Measurements from ENCODE around the gene DIAPH1.
A peak's percentile ranks its signal among the peaks of the same experiment; 100 is the strongest.

DIAPH1 gene

DNA sequence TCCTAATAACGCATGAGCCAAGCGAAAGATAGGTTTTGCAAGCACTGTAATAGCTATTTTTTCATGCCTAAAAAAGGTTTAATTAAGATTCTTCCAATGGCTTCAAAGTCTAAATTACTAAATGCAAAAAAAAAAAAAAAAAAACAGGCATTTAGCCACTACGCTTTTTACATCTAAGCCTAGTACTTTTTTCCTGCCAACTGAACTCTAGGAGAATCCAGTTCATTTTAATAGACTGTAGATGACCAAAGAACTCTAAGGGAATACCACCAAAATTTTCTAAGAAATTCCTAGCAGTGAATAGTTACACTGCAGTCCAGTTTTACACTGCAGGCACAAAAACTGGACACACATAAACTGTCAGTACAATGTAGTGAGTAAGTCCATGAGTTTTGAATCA is 9.8 kb downstream of the DIAPH1 start:
- no peak for DNase-seq

DNA sequence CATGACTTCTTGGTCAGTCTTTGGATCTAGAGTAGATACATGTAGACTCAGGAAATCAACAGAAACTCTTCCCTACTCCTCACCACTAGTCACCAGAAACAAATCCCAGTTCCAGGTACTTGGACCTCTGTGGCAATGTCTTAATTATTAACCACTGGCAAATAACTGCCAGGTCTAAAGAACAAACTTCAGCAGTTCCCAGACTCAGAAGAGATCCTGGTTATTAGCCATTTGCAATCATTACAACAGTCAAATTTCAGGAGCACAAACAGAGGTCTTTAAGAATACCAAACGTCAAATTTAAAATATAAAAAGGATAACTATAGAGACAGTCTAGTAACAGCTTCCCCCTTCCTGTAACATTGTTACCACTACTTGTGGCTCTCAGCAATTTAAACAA is 10.2 kb downstream of the DIAPH1 start:
- no peak for DNase-seq

DNA sequence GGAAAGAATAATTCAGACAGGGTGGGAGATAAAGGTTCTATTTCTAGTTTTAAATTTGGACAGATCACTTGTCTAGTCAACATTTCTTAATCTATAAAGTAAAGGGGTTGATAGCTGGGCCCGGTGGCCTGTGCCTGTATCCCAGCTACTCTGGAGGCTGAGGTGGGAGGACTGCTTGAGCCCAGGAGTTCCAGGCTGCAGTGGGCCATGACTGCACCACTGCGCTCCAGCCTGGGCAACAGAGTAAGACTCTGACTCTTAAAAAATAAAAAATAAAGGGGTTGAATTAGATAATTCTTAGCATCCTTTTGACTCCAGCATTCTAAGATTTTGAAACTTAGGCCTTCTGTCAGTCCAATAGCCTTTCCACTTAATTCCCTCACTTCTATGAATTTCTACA is 10.8 kb downstream of the DIAPH1 start:
- no peak for DNase-seq

DNA sequence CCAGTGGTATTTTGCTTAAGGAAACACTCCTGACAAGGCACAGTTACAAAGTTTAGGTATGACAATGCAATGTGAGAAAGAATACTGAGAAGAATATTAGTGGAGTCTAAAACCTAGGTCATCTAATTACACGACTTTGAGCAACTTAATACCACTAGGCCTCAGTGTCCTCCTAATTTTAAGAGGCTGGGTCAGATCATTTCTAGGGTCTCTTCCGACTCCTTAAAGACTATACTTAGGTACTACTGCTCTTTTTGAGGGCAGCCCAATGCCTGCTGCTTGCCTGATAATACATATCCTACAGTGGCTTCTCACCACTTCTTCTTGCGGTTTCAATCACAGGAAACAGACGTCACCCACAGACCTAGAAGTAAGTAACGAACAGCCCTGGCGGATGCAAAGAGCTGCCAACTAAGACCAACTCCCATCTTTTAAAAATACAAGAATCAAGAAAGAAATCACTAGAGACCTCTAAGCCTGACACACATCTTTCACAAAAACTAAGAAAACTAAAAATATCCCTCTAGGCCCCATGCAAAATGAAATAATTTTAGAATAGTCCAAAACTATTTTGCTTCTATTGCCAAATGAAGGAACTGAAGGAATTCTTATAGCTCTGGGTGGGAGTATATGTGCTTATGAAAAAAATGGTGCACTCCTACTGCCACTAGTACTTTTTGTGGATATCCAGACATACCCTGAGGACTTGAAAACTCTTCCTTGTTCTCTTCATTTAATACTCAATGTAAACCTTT is 13.1 kb downstream of the DIAPH1 start:
- no peak for DNase-seq

DNA sequence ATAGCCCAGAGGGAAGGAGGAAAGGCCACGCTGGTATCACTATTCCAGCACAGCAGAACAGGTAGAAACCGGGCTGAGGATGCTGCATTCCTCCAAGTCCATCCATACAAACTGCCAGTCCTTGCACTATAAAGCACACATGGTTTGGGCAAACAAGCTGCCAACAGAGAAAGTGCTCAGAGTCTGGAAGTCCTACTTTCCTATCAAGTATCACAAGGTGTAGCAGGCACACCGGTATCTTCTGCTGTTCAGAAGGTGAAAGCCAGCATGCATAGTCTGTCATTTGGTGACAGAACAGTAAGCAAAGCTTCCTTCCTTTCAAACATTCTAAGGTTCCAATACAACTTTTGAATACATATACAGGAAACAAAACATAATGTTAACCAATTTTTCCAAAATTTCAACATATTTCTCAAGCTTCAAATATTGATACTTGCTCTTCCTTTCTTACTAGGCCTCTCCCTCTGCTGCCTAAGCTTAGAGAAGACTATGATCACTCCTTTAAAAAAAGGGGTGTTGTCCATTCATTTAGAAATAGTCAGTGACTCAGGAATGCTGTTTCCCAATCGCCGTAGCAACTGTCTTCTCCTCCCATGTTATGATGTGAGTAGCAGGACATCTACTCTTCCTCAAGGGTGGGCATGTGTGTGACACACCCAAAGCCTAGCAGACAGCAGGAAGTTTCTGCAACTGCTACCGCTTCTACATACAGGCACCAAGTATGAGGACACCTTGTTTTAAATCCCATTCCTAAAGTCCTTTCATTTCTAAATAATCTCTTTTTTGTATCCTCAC is 14.7 kb downstream of the DIAPH1 start:
- DNase-seq, result no peak

DNA sequence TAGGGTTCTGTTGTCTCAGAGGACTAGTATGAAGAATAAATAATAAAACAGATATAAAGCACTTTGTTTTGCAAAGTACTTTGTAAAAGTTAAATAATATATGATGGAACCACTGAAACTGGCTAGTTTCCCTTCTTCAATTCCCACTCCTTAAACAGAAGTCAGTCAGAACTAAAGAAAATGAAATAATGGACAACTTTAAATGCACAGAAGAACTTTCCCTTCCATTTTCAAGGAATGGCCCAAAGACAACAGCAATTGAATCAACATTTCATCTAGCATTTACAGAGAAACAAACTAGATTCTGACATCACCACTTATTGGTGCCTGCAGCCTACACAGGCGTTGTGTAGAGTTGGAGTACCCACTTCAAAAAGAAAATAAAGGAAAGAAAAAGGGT is 16.2 kb downstream of the DIAPH1 start:
- DNase-seq, result no peak

DNA sequence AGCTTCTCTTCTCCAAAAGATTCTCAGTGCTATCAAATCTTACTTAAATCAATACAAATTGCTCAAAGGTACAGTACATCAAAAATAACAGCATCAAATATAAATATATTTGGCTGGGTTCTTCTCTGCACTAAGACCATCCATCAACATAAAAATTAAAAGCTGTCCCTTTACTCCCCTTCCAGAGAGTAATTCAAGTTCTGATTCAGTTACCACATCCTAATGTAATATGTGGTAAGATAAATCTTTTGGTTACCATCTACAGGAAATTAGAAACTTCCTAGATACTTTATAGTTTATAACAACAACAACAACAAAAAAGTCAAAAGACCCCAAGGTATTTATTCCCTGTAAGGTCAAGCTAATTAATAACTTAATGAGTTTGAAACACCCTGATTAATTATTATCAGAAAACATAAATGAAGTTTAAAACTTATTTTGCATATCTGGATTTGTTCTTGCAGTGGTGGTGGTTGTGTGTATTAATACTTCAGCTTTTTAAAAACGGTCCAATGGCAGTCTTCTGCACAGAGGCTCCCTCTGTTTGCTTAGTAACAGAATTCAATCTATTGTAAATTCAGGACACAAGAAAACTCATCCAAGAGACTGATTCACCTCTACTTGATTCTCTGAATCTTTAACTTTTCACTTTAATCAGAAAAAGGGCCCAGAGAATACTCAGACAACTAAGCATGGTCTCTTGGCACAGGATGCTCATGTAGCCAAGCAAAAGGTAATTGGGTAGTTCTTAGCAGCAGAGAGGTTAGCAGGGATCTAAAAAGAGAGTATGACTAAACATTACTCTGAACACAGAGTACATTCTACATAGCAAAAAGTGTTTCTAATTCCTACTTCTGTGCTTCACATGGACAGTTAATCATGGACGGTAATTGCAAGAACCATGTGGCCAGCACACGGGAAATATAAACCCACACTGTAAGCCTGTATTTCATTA is 20.1 kb downstream of the DIAPH1 start:
- no peak for DNase-seq

DNA sequence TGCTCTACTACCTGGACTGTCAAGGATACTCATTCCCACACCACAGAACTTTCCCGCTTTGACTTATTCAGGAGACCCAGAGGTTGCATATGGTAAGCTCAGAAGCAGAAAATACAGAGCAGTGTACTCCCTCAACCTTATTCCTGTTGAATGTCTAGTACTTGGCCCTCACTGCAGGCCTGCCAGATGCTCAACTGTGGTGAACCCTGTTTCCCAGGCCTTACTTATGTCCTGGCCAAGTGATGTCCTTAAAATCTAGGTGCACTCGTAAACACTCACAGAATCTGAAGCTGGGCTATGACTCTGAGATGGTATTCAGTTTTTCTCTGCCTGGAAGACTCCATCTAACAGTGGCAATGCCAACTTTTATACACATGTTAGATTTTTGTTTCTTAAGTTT is 21.0 kb downstream of the DIAPH1 start:
- no peak for DNase-seq

DNA sequence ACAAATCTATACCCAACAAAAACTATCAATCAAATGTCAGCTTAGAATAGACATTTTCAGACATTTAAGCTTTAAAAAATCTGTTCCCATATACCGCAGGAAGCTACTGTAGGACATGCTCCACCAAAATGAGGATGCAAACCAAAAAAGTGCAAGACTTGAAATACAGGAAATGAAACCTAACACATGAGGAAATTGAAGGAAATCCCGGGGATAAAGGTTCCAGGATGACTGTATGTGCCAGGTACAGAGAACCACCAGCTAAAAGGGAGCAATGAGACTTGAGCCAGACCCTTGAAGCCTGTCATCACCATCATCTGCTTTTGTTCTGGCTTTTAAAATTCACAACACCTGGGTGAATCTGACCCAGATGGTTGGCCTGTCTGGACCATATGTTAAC is 21.4 kb downstream of the DIAPH1 start:
- no peak for DNase-seq

DNA sequence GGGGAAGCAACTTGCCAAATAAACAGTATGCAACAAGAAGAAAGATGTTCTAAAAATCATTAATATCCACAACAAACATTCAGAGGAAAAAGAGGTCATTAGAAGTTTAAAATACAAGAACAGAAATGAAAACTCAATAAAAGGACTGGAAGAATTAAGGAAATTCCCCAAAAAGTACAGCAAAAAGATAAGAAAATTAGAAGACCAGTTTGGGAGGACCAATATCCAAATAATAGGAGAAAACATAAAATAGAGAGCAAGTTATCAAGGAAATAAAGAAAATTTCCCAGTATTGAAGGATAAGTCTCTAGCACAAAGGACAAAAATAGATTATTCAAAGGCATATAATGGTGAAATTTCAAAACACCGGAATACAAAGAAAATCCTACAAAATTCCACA is 21.9 kb downstream of the DIAPH1 start:
- DNase-seq, result no peak

DNA sequence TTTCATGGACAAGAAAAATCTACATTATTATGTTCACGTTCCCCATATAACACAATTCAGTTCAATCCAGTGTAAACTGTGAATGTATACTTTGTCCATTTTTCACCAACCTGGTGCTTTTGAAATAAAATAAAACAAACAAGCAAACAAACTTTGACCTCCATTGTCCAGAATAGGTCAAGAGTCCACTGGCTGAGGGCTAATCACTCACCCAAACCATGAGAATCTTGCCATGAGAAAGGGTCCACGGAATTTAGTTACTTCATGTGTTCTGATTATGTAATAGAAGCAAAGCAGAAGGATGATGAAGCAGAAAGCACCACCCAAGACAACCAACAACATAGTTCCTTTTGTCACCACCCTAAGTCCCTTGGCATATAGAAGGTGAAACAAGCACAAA is 28.7 kb downstream of the DIAPH1 start:
- no peak for DNase-seq

DNA sequence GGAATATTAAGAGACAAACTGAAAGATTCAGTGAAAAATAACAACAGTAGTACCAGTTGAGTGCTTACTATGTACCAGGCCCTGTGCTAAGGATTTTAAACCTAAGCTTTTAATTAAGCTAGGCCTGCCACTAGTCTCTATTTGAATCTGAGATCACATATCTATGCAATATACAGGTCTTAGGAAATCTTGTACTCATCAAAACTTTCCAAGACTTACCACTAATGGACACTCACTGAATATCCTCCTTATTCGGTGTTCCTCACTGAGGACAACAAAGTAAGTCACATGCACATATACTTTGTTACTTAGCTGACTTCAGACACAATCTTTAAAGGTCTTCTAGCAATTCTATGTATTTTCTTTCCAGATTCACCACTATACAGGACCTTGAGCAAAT is 32.6 kb downstream of the DIAPH1 start:
- DNase-seq, result no peak

DNA sequence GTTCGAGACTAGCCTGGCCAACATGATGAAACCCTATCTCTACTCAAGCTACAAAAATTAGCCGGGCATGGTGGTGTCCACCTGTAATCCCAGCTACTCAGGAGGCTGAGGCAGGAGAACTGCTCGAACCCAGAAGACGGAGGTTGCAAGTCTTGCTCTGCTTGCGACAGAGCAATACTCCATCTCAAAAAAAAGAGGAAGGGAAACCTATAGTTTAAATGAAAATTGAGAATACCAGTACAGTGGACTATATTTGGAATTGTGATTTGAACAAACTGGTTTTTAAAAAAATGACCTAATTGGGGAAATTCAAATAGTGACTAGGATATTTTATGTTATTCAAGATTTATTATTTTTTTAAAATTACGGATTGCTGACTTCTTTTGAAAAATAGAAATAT is 33.2 kb downstream of the DIAPH1 start:
- no peak for DNase-seq

DNA sequence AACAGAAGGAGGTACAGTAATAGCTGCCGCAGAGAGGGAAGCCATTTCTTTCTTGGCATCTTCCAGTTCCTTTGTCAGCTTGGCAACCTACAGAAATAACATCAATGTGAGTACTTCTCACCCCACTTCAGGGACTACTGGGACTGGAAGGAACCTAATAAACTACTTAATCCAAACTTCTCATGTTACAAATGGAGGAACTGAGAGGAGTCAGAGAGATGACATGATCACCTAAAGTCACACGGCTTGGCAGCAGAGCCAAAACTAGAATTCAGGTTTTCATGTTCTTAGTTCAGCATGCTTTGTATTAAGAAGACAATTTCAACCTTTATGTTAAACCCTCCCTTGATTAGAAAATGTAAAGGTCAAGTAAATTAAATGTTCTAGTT is 44.7 kb downstream of the DIAPH1 start:
- peak; percentile 6 for DNase-seq

DNA sequence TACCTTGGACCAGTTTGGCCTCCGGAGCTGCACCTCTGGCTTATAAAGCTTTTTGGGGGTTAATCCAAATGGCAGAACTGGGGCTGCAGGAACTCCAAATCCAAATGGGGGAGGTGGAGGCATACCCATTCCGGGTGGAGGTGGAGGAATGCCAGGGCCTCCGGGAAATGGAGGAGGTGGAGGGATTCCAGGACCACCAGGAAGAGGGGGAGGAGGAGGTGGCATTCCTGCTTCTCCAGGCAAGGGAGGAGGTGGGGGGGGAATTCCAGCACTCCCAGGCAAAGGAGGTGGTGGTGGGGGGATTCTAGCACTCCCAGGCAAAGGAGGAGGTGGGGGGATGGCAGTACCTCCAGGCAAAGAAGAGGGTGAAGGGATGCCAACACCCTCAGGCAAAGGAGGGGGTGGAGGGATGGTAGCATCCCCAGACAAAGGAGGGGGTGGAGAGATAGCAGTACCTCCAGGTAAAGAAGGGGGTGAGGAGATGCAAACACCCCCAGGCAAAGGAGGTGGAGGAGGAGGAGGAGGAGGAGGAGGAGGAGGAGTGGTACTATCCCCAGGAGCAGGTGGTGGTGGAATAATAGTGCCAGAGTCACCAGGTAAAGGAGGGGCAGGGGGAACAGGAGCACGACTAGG is 45.2 kb downstream of the DIAPH1 start:
- DNase-seq, result no peak

DNA sequence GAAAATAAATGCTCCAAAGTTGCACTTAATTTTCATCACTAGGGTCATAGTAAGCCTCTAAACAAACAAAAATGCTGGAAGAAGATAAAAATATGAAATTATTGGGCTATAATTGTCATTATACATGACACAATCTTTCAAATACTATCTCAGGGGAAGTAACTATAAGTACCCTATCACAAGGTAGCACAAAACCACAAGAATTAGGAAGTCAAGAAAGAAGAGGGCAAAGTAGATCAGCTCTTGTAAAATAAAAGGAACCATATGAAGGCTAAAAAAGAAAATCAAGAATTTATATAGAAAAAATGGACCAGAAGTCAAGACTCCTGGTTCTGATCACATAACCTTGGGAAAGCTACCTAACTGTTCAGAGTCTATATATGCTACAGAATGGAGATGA is 48.1 kb downstream of the DIAPH1 start:
- no peak for DNase-seq

DNA sequence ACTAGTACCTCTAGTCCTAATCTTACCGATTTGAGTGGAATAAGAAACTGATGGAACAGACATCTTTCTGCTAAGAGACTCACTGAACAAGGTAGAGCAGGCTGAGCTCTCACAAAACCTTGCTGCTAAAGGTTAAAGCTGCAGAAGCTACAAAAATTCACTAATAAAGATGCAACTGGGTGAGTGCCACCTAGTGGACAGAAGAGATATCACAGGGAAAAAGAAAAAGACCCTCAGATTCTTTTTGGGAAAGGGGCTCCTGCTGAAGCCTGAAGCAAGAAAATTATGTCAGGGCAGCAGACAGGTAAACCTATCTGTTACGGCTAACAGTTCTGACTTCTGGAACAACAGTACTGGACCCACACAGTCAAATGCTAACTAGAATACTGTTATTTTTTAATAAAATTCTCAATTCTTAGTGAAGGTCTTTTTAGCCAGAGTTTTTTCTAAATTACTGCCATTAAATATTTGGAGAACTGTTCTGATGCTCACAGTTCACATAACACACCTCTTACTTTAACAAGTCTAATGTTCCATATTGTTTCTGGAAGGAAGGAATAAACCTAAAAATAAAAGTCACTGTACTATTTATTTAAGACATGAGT is 51.2 kb downstream of the DIAPH1 start:
- DNase-seq, result peak; percentile 13

DNA sequence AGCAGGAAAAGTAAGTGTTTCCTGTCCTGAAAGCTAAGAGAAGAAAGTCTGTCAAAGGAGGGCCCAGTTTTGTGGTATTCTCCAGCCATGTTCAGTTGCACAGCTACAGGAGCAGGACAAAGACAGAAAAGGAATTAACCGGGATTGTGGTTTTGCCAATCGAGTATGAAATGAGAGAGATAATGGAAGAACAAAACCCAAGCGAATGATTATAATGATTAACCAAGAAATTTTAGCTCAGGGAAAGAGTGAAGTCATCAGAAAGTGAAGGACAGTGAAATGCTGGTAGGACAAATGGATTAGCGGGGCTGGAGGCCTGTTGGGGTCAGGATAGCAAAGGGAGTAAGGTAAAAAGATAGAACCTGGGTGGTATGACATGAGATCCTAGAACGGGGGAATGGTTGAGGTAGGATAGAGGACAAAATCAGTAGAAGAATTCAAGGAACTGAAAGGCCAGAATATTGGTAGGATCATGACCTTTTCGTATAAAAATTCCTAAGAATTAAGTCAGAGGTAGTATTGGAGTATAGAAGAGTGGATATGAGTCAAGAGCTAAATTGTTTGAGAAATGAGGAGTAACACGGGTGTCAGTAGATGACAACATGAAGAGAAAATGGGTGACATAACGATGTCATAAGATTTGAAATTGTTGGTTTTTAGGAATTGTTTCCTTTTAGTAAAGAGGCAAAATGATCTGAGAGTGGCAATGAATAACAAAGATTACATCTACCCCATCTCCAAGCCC is 52.8 kb downstream of the DIAPH1 start:
- DNase-seq, result no peak

DNA sequence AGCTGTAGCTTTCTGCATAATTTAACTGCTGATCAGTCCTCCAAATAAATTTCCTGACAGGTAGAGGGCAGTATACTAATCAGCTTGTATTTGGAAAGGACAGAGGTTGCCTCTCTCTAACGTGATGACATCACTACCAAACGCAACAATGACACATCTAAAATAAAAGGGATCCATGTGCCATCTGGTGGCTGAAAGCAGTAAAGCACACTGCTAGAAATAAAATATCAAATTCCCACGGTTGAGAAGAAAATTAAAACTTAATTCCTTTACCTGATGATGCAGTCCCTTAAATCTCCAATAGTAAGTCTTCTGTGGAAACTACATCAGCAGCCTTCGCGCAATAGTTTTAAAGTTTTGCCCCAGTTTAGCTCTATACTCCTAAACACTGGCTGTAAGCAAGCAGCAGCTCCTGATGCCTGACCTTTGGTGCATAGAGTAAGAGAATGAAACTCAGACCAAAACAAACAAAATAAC is 54.5 kb downstream of the DIAPH1 start:
- peak; percentile 95 for DNase-seq

DNA sequence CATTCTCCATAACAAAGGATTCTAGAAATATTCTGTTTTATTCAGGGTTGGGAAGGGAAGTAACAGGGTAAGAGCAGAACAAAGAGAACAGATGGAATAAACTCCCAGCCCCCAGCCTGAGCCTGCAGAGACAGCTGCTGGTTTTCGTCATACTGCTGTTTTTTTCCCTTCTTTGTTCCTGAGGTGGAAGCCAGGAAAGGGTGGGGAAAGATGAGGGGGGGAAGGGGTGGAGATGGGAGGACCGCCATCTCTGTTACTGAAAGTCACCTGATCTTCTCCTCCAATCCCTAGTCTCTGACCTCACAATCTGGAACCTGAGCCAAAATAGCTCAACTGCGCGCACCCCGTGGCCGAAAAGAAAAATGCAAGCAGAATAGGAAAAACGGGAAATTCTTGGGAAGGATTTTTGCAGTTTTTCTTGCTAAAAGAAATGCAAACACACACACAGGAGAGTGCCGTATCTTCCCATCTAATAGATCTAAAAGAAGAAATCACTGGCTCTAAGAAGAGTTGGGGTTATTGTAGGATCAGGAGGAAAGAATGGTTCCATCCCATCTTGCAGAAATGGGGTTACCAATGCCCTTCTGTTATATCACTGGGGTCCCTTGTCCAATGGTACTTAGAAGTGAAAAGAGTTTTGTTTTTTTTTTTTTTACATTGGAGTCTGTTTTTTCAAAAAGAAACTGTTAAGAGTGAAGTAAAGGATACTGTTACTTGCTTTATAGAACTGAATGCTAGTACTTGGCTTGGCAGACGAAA is 57.9 kb downstream of the DIAPH1 start:
- DNase-seq, result peak; percentile 95

DNA sequence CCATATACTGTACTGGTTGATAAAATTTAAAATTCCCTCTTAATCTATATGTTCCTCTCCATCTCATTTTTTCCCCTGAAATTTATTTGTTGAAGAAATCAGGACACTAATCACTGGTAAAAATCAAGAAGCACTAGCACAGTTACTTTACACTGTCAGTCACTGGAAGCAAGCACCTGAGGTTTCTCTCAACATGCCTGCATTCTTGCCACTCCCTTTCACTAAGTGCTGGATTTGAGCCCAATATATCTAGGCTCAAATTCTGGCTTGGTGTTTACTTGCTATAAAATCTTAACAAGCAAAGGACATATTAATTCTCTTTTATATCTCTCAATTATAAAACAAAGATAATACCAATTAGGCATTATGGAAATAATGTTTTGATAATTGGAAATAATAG is 58.6 kb downstream of the DIAPH1 start:
- peak; percentile 57 for DNase-seq
